Effector CD4-positive, alpha-beta T cell (primary cell): ENCODE data around the gene GNG7.
"Not testable (repeated sequence)": the region's sequence is repeated elsewhere in the genome, so short reads cannot be mapped to it uniquely, and the experiment has no call there.

Source experiments
- DNase-seq: peaks from one replicate; pipeline ENCODE4 v3.0.0-alpha.2; 2020

The GNG7 gene

GRCh38 chr19:2668175-2668763 lies 34.2 kb downstream of the GNG7 start:
- no peak for DNase-seq

GRCh38 chr19:2667349-2667748 lies 35.1 kb downstream of the GNG7 start:
- not testable (repeated sequence) for DNase-seq

GRCh38 chr19:2666344-2666994 lies 36.0 kb downstream of the GNG7 start:
- no peak for DNase-seq

DNA sequence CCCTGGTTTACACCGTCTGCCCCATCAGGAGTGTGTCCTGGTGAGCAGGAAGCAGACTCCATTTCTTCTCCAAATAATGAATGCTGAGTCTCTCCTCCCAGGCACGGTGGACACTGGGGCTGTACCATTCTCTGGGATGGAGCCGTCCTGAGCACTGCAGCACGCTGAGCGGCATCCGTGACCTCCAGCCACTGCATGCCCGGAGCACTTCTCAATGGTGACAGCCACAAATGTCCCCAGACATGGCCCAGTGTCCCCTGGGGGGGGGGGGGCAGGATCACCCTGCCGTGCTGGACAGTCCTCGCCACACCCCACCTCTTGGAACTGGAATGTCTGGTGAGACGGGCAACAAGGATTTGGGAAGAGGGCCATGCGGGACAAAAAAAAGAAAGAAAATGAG lies 37.4 kb downstream of the GNG7 start:
- no peak for DNase-seq

GRCh38 chr19:2663920-2664571 lies 38.4 kb downstream of the GNG7 start:
- no peak for DNase-seq

GRCh38 chr19:2661615-2662014 lies 40.9 kb downstream of the GNG7 start:
- no peak for DNase-seq

GRCh38 chr19:2659856-2660432 lies 42.5 kb downstream of the GNG7 start:
- no peak for DNase-seq

- no peak for DNase-seq
These were observed 46.0 kb downstream of the GNG7 start for GRCh38 chr19:2656533-2656932.

DNA sequence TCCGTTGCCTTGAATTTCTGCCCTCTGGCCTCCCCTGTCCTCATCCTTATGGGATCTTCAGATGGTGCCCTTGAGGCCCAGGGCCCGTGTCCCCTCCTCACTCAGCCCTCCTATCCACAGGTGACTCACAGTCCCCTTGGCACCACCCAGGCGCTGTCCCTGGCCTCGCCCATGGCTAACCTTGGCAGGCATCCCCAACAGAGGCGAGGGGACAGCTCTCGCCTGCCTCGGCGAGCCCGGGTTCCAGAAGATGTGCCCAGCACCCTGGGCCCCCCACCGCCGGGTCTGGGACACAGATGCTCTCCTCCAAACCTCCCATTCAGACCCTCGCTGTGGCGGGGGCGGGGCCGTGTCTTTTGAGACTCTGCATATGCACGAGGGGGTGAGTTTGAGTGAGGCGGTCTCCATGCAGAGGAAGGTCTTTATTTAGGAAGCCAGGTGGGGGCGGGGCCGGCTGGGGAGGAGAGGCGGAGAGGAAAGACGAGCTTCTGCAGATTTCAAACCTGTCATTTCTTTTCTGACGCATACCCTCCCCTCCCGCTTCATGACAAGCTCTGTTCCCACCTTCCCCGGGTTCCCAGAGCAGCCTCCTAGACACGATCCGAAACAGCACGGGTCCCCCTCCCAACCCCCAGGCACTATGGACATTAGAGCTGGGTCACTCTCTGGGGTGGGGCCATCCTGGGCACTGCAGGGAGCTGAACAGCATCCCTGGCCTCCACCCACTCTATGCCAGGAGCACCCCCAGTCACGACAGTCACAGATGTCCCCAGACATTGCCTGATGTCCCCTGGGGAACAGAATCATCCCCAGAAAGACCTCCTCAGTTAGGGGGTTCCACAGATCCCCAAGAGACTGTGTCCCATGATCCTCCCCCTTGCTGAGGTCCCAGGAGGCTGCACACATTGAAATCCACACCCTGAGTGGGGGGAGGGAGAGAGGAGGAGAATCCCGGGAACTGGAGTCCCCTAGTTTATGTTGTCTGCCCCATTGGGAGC lies 48.5 kb downstream of the GNG7 start:
- no peak for DNase-seq

DNA sequence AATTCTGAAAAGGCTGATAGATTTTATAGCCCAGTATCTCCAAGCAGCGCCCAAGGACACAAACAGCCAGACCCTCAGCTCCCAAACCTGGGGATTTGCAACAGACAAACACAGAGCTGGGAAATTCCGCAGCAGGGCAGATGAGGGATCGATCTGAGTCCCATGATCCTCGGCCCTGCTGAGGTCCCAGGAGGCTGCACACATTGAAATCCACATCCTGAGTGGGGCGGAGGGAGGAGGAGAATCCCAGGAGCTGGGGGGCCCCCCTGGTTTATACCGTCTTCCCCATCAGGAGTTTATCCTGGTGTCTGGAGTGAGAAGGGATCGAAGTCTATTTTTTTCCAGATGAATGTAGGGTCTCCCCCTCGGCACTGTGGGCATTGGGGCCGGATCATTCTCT lies 49.3 kb downstream of the GNG7 start:
- DNase-seq, result no peak

DNA sequence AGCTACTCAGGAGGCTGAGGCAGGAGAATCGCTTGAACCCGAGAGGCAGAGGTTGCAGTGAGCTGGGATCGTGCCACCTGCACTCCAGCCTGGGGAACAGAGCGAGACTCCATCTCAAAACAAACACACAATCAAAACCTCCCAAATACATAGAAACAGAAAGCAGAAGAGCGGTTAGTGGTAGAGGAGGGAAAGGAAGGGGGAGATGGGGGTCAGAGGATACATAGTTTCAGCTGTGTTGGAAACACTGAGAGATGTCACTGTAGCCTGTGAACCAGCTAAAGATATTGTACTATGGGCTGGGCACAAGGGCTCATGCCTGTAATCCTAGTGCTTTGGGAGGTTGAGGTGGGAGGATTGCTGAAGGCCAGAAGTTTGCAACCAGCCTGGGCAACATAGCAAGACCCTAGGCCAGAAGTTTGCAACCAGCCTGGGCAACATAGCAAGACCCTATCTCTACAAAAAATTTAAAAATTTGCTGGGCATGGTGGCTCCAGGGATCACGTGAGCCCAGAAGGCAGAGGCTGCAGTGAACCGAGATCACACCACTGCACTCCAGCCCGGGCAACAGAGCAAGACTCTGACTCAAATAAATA lies 49.9 kb downstream of the GNG7 start:
- no peak for DNase-seq

- DNase-seq, result not testable (repeated sequence)
These were observed 51.3 kb downstream of the GNG7 start for GRCh38 chr19:2651002-2651733.

DNA sequence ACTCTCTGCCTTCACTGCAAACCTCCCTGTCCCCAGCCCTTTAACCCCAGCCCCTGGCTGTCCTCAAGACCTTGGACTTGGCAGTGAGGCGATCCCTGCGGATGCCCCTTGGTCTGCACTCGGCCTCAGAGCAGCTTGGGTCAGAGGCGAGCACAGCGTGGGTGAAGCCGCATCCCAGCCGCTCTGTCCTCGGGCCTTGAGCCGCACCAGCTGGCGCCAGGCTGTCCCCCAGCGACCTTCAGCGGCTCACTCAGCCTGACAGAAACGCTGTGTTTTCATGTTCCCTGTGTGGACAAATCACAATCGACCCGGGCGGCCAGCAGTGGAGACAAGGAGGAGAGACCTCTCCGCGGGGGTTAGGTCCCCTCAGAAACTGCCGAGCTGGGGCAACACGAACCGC lies 52.0 kb downstream of the GNG7 start:
- DNase-seq, result no peak

DNA sequence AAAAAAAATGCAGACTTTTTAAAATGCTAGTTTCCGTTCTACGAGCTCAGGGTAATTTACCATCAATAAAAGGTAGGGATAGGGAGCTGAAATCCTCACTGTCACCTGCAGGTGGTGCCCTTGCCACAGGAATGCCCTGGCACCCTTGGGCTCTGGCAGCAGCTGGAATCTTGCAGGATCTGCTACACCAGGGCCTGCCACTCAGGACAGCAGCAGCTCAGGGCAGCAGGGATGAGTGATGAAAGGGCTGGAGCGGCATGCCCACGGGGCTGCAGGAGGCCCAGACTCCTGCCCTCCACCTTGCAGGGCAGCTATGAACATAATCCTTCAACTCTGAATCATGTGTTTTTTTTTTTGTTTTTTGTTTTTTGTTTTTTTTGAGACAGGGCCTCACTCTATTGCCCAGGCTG lies 54.0 kb downstream of the GNG7 start:
- DNase-seq, result peak; percentile 64

DNA sequence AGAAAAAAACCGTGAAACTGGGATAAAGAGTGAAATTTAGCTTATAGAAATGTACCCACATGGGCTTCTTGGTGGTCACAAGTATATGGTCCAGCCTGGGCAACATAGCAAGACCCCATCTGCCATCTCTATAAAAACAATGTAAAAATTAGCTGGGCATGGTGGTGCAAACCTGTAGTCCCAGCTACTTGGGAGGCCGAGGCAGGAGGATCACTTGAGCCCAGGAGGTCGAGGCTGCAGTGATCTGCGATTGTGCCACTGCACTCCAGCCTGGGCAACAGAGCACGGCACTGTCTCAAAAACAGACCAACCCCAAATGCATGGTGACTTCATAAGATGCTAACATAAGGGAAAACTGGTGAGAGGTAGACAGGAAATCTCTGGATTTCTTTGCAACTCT lies 54.4 kb downstream of the GNG7 start:
- no peak for DNase-seq

GRCh38 chr19:2646866-2647535 lies 55.5 kb downstream of the GNG7 start:
- no peak for DNase-seq

GRCh38 chr19:2645826-2646225 lies 56.7 kb downstream of the GNG7 start:
- no peak for DNase-seq

GRCh38 chr19:2643123-2643737 lies 59.3 kb downstream of the GNG7 start:
- DNase-seq, result not testable (repeated sequence)

- DNase-seq, result no peak
These were observed 61.2 kb downstream of the GNG7 start for GRCh38 chr19:2641332-2641698.

DNA sequence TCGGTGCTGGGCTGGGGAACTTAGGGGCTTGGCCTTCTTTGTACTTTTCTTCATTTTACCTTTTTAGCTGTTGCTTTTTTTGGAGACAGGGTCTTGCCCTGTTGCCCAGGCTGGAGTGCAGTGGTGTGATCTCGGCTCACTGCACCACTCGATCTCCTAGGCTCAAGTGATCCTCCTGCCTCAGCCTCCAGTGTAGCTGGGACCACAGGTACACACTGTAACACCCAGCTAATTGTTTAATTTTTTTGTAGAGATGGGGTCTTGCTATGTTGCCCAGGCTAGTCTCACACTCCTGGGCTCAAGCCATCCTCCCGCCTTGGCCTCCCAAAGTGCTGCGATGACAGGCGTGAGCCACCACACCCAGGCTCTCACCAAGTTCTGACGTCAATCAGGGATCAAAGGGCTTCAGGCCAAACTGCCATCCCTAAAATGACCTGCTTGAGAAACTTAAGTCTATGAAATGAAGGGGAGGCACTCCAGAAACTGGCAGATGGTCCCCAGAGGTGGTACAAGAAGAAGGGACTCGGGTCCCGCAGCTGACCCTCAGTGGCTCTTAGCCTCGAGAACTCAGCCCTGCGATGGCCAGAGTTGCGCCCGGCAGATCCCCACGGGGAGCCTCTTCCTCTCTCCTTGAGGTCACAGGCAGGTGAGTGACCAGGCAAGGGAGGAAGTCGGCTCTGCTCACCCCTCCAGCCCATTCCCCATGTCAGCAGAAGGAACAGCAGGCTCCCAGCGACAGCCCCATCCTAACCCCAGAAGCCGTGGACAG lies 61.7 kb downstream of the GNG7 start:
- DNase-seq, result no peak
